HG02943 (cell line): ENCODE measurements around the gene RBM44.
"Not testable (repeated sequence)": the region's sequence is repeated elsewhere in the genome, so short reads cannot be mapped to it uniquely, and the experiment has no call there.

Source experiments
- ATAC-seq: cut with Tn5 transposase; IDR thresholded peaks from one replicate; pipeline ENCODE4 v1.9.1; 2021; ENCODE audit warnings: mild to moderate bottlenecking, low read depth, moderate library complexity; ENCODE audit not compliant: unreplicated experiment

RBM44 gene

GRCh38 chr2:237774811-237775553, 23.6 kb upstream of the RBM44 start:
- ATAC-seq, result no peak

GRCh38 chr2:237779521-237779920, 19.1 kb upstream of the RBM44 start:
- ATAC-seq, result no peak

GRCh38 chr2:237782181-237782580, 16.4 kb upstream of the RBM44 start:
- ATAC-seq, result no peak

GRCh38 chr2:237783678-237784077, 14.9 kb upstream of the RBM44 start:
- ATAC-seq, result not testable (repeated sequence)

- no peak for ATAC-seq
Measured at GRCh38 chr2:237786936-237787335, 11.6 kb upstream of the RBM44 start.

GRCh38 chr2:237790353-237790752, 8.2 kb upstream of the RBM44 start:
- ATAC-seq, result no peak

- ATAC-seq, result no peak
Measured at GRCh38 chr2:237791977-237792727, 6.4 kb upstream of the RBM44 start.

- no peak for ATAC-seq
Measured at GRCh38 chr2:237797253-237797652, 1.3 kb upstream of the RBM44 start.

GRCh38 chr2:237799060-237799428, 465 bp downstream of the RBM44 start:
- ATAC-seq, result no peak

GRCh38 chr2:237801466-237801865, 2.9 kb downstream of the RBM44 start:
- ATAC-seq, result no peak

GRCh38 chr2:237806334-237806733, 7.8 kb downstream of the RBM44 start:
- ATAC-seq, result no peak

GRCh38 chr2:237815637-237816036, 17.1 kb downstream of the RBM44 start:
- no peak for ATAC-seq

GRCh38 chr2:237816531-237816930, 18.0 kb downstream of the RBM44 start:
- no peak for ATAC-seq

- no peak for ATAC-seq
Measured at GRCh38 chr2:237818066-237818473, 19.5 kb downstream of the RBM44 start.

GRCh38 chr2:237819231-237819630, 20.7 kb downstream of the RBM44 start:
- no peak for ATAC-seq

GRCh38 chr2:237820421-237820820, 21.8 kb downstream of the RBM44 start:
- no peak for ATAC-seq

GRCh38 chr2:237823544-237823943, 25.0 kb downstream of the RBM44 start:
- no peak for ATAC-seq

GRCh38 chr2:237824085-237824484, 25.5 kb downstream of the RBM44 start:
- no peak for ATAC-seq

GRCh38 chr2:237827421-237827987, 28.9 kb downstream of the RBM44 start:
- no peak for ATAC-seq

GRCh38 chr2:237830522-237830921, 31.9 kb downstream of the RBM44 start:
- ATAC-seq, result no peak

- no peak for ATAC-seq
Measured at GRCh38 chr2:237833546-237833945, 35.0 kb downstream of the RBM44 start.

GRCh38 chr2:237835372-237835771, 36.8 kb downstream of the RBM44 start:
- ATAC-seq, result no peak
